ENCODE measurements around the gene CLPSL1. TPM values are rescaled to one million over a fixed set of nuclear protein-coding genes. Genes with fewer than 3 reads are reported as not detected.
A peak's percentile ranks its signal among the peaks of the same experiment; 100 is the strongest.

CLPSL1 gene, protein sequence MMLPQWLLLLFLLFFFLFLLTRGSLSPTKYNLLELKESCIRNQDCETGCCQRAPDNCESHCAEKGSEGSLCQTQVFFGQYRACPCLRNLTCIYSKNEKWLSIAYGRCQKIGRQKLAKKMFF
- total RNA-seq (2021; ENCODE audit: unreplicated experiment) (not detected), Bru-seq, nascent RNA (percentile 22 among the genes with signal in this experiment), BruChase-seq, experiment 1, labeled RNA remaining after a 2-hour chase (percentile 22 among the genes with signal in this experiment), BruChase-seq, experiment 2, labeled RNA remaining after a 6-hour chase (percentile 24 among the genes with signal in this experiment)
- not detected for polyA plus RNA-seq (2012; ENCODE audit: insufficient read length)
- long read RNA-seq = 0 reads

DNA sequence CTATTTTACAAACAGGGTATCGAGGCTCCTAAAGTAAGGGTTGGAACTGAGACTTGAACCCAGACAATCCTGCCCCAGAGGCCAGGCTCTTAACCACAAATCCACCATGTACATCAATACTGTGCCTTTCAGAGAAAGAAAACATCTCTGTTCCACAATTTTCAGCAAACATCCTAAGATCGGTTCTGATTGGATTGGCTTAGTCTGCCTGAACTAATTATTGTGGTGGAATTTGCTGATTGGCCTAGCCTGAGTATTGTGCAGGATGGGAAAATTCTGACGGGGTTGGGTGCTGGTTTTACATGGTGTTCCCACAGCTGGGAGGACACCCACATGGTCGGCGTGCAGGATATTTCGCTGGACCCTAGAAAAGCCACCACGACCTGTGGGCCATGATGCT is at the start of gene CLPSL1:
TSS of gene CLPSL1 (plus strand) at position 301 of the 400 bp plus-strand sequence. CDS start at position 393, 92 bp downstream.
- H3K27me3 ChIP-seq (ENCODE audit: control insufficient read depth, insufficient read depth, low read length) = no peaks in the 10 kb centered on the region
- H3K4me1 ChIP-seq (ENCODE audit: control insufficient read depth, insufficient read depth, low read length) = no peaks in the 10 kb centered on the region; the same call in 1 of the 2 replicates
- no peak for TF ChIP-seq POLR2AphosphoS5 (IDR thresholded peaks at IDR 0.05; ENCODE audit: low read depth, low read length)
- no peak for TF ChIP-seq SIN3A (IDR thresholded peaks at IDR 0.05; ENCODE audit: borderline replicate concordance, insufficient read depth, low read depth, low read length)
- TF ChIP-seq, protein P1, sequence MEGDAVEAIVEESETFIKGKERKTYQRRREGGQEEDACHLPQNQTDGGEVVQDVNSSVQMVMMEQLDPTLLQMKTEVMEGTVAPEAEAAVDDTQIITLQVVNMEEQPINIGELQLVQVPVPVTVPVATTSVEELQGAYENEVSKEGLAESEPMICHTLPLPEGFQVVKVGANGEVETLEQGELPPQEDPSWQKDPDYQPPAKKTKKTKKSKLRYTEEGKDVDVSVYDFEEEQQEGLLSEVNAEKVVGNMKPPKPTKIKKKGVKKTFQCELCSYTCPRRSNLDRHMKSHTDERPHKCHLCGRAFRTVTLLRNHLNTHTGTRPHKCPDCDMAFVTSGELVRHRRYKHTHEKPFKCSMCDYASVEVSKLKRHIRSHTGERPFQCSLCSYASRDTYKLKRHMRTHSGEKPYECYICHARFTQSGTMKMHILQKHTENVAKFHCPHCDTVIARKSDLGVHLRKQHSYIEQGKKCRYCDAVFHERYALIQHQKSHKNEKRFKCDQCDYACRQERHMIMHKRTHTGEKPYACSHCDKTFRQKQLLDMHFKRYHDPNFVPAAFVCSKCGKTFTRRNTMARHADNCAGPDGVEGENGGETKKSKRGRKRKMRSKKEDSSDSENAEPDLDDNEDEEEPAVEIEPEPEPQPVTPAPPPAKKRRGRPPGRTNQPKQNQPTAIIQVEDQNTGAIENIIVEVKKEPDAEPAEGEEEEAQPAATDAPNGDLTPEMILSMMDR (IDR thresholded peaks at IDR 0.05) = no peak
- no peak for TF ChIP-seq TCF7L2 (IDR thresholded peaks at IDR 0.05; ENCODE audit: low read depth, low read length)
- TF ChIP-seq, protein P2, sequence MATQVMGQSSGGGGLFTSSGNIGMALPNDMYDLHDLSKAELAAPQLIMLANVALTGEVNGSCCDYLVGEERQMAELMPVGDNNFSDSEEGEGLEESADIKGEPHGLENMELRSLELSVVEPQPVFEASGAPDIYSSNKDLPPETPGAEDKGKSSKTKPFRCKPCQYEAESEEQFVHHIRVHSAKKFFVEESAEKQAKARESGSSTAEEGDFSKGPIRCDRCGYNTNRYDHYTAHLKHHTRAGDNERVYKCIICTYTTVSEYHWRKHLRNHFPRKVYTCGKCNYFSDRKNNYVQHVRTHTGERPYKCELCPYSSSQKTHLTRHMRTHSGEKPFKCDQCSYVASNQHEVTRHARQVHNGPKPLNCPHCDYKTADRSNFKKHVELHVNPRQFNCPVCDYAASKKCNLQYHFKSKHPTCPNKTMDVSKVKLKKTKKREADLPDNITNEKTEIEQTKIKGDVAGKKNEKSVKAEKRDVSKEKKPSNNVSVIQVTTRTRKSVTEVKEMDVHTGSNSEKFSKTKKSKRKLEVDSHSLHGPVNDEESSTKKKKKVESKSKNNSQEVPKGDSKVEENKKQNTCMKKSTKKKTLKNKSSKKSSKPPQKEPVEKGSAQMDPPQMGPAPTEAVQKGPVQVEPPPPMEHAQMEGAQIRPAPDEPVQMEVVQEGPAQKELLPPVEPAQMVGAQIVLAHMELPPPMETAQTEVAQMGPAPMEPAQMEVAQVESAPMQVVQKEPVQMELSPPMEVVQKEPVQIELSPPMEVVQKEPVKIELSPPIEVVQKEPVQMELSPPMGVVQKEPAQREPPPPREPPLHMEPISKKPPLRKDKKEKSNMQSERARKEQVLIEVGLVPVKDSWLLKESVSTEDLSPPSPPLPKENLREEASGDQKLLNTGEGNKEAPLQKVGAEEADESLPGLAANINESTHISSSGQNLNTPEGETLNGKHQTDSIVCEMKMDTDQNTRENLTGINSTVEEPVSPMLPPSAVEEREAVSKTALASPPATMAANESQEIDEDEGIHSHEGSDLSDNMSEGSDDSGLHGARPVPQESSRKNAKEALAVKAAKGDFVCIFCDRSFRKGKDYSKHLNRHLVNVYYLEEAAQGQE (IDR thresholded peaks at IDR 0.05; ENCODE audit: insufficient read depth in 1 of 2, low read depth in 2 of 2, low read length in 1 of 2) = no peak
- in situ Hi-C loops (cut with HindIII; ENCODE audit: low pct_unique_long_range_greater_than_20kb, low sequenced_read_pairs) (no loop called here), intact Hi-C loops (cut with micrococcal nuclease; ENCODE audit: unreplicated experiment) (no loop called here)
- no peaks in the 10 kb centered on the region for H3K9me3 ChIP-seq (ENCODE audit: control insufficient read depth, insufficient read depth, low read depth, low read length)
- no peak within 1 kb of the TSS for H3K4me3 ChIP-seq (ENCODE audit: low read depth in 2 of 2, low read length in 2 of 2)
- H3K27ac ChIP-seq (ENCODE audit: low read length) = no peak within 1 kb of the TSS
- ChIA-PET POLR2A (no interaction called here), CTCF (no interaction called here)
- BruUV-seq (replicated peaks) = no TSS peak
- no peaks in the 10 kb centered on the region for H3K36me3 ChIP-seq (ENCODE audit: control insufficient read depth, insufficient read depth, low read length)
- ATAC-seq (no peak), DNase-seq (ENCODE audit: low read depth, low spot score) (no peak)

DNA sequence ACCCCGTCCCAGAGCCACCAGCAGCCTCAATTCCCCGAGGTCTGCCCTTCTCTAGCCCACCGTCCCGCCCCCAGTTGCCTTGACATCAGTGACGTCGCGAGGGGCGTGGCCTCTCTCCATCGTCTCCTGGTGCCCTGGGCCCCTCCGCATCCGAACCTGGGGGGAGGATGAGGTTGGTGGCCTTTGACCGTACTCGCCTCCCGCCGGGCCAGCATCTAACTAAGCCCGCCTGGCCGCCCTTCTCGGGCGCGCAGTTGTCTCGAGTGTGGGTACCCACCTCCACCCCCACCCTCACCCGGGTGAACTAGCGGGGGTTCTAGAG is 49.4 kb upstream of the CLPSL1 start:
- H3K4me3 ChIP-seq (ENCODE audit: low read depth in 2 of 2, low read length in 2 of 2) = peak overlapping the region; percentile 67 to 75
- TF ChIP-seq, protein P2 (IDR thresholded peaks at IDR 0.05; ENCODE audit: insufficient read depth in 1 of 2, low read depth in 2 of 2, low read length in 1 of 2) = no peak
- TF ChIP-seq SIN3A (IDR thresholded peaks at IDR 0.05; ENCODE audit: borderline replicate concordance, insufficient read depth, low read depth, low read length) = no peak
- no peak; the same call in 1 of the 2 replicates for TF ChIP-seq POLR2AphosphoS5 (IDR thresholded peaks at IDR 0.05; ENCODE audit: low read depth, low read length)
- no peak for TF ChIP-seq TCF7L2 (IDR thresholded peaks at IDR 0.05; ENCODE audit: low read depth, low read length)
- TF ChIP-seq, protein P1 (IDR thresholded peaks at IDR 0.05) = no peak
- intact Hi-C loops (cut with micrococcal nuclease; ENCODE audit: unreplicated experiment) (no loop called here), in situ Hi-C loops (cut with HindIII; ENCODE audit: low pct_unique_long_range_greater_than_20kb, low sequenced_read_pairs) (no loop called here)
- ATAC-seq = peak; percentile 81
- POLR2A ChIA-PET = no interaction called here
- no peaks in the 10 kb centered on the region for H3K27me3 ChIP-seq (ENCODE audit: control insufficient read depth, insufficient read depth, low read length)
- no TSS peak for BruUV-seq (replicated peaks)
- CTCF ChIA-PET = no interaction called here
- H3K27ac ChIP-seq (ENCODE audit: low read length) = peak overlapping the region; percentile 84
- peaks cover 38% of the 10 kb centered on the region for H3K4me1 ChIP-seq (ENCODE audit: control insufficient read depth, insufficient read depth, low read length)
- no peaks in the 10 kb centered on the region for H3K36me3 ChIP-seq (ENCODE audit: control insufficient read depth, insufficient read depth, low read length)
- DNase-seq (ENCODE audit: low read depth, low spot score) = no peak
- H3K9me3 ChIP-seq (ENCODE audit: control insufficient read depth, insufficient read depth, low read depth, low read length) = no peaks in the 10 kb centered on the region
